SKM-1 (cell line): ENCODE results near the gene EFCAB3.
"Not testable (repeated sequence)": the region's sequence is repeated elsewhere in the genome, so short reads cannot be mapped to it uniquely, and the experiment has no call there.

Experiments
- DNase-seq: peaks from one replicate; lab custom pipeline; 2025; ENCODE audit not compliant: unreplicated experiment; lab: John Stamatoyannopoulos, UW

The EFCAB3 gene

GRCh38 chr17:62464422-62464821 lies 84.1 kb downstream of the EFCAB3 start:
- DNase-seq, result not testable (repeated sequence)

- DNase-seq, result not testable (repeated sequence)
Observed at GRCh38 chr17:62465271-62465670, 84.9 kb downstream of the EFCAB3 start.
